Measurements from ENCODE around the gene LYPD6B.

GRCh38 chr2:149200109-149200520 is 161.6 kb downstream of the LYPD6B start:
- no peak for TF ChIP-seq CTCF (conservative IDR thresholded peaks at IDR 0.05; ENCODE audit: low read depth, low read length)
- TF ChIP-seq EZH2phosphoT487 (IDR thresholded peaks at IDR 0.05; ENCODE audit: borderline replicate concordance, low read length), result no peak

All from PC-3 (cell line).